ENCODE data around the gene SPRR2F.

Gene SPRR2F

DNA sequence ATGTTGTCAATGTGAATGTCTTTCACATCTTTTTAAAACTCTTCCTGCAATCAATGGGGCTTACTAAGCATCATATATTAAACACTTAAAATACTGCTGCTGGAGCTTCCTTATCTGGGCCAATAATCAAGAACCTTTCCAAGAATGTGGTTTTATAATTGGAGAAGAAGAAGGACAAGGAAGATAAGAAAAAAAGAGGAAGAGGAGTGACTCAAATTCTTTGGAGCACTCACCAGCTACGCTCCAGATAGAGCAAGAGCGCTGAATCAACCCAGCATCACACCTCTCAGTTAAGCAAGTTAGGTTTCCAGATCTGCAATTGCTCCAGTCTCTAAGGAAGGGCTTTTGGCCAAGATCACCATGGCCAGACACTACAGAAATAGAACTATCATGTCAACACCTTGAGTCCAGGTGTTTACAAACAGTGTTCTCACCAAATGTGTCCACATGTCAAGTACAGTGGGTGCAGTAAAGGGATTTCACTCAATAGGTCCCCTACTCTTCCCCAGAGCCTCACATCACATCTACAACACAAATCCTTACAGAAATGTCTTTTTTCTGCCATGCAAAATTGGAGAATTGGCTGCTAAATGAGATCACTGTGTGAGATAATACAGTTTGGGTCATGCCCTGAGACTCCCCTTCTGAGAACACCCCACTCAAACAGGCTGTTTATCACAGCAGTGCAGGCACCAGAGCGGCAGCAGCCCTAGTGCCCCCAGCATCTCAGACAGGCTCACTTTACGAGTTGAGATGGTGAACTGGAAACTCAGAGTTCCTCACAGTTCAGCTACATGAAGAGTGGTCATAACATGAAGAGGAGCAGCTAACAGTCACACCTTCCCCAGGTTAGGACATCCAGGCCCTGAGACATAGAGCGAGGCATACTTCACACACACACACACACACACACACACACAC is 40.2 kb downstream of the SPRR2F start:
- DNase-seq, result no peak

GRCh38 chr1:153071511-153071910 is 41.8 kb downstream of the SPRR2F start, which contains the start of gene SPRR2B:
SPRR2B (minus strand) TSS chr1:153071611; CDS start chr1:153070839, 772 bp downstream.
- DNase-seq, result no peak

GRCh38 chr1:153070243-153070642 is 43.1 kb downstream of the SPRR2F start:
- no peak for DNase-seq
